ENCODE data around the gene NIPSNAP3A. TPM values are rescaled to one million over a fixed set of nuclear protein-coding genes. Genes with fewer than 3 reads are reported as not detected.

Gene NIPSNAP3A
- total and polyA plus RNA-seq, 4 experiments from 2014 or later = 11.3 to 28.8 (median 16.8) TPM

DNA sequence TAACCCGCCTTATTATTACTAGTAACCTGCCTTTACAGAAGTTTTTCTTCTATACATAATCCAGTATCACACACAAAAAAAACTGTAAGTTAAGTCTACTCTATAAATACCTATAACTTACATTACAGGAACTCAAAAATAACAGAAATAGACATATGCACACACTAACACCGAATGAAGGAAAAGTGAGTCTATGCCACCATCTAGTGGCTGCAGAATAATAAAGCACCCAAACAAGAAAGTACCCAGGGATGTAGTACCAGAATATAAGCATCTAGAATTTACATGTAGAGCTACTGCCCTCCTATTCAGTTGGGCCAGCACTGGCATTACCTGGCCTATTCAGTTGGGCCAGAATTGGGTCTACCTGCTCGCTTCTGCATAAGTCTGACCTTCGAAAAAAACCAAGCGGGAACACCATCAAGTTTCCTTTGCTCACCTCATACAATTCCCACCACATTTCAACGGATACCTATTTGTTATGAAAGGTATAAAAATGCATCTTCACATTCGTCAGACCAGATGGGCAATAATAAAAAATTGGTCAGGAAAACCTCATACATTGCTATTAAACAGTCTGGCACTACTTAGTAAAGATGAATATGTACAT, 4.0 kb upstream of the NIPSNAP3A start:
- CTCF ChIA-PET (ENCODE audit: partially characterized antibody) = interaction anchor here (0.8 to 1.6 kb wide), 3 partner anchors 19 to 650 kb away, joined by 4 to 6 read pairs (median 5); partner anchors contain the start of gene NIPSNAP3B
- peak; percentile 43 to 74 (median 70) for DNase-seq
- no peak overlapping the region for H3K4me3 Mint-ChIP-seq

DNA sequence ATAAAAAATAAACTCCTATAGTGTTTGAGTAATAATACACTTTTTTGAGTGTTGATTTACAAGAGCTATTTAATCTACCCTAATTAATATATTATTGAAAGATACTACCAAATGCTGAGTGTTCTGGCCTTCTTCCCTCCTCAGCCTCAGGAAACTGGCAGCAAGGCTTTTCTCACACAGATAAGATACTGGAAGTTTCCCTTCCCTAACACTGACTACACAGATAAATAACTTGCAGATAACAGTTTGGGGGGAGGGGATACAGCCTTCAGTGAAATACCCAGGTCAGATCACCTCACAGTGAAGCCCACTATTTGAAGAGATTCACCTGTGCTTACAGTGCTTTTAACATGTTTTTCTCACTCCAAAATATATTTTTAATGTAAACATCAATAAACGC, 1.6 kb upstream of the NIPSNAP3A start:
- H3K36me3 Mint-ChIP-seq = peaks cover 0 to 9% of the 10 kb centered on the region in 2 donors
- H3K4me1 Mint-ChIP-seq = peaks cover 10 to 21% (median 17%) of the 10 kb centered on the region in 4 donors
- peak overlapping the region in 5 of 8 donors; percentile 0 to 23 (median 15) for H3K4me3 Mint-ChIP-seq
- Histone ChIP-seq H3K4me1 (ENCODE audit: insufficient read depth, low read length) (peaks cover 15% of the 10 kb centered on the region), H3K27ac (ENCODE audit: low read depth, low read length) (no peak overlapping the region), H3K36me3 (ENCODE audit: insufficient read depth, low read length) (no peaks in the 10 kb centered on the region), H3K27me3 (ENCODE audit: insufficient read depth, low read length) (no peaks in the 10 kb centered on the region), H3K4me3 (ENCODE audit: low read length in 2 of 2) (no peak overlapping the region), H3K9me3 (ENCODE audit: control insufficient read depth in 1 of 2, low read length in 2 of 2) (no peaks in the 10 kb centered on the region)
- intact Hi-C loops (cut with micrococcal nuclease) = loop anchor here (5.0 kb wide), 2 partner anchors 811 to 946 kb away; partner anchors contain the start of genes FKTN and TMEM38B
- ChIA-PET CTCF (ENCODE audit: partially characterized antibody) (interaction anchor here (0.6 to 1.7 kb wide), 4 partner anchors 18 to 652 kb away, joined by 3 to 7 read pairs (median 4); partner anchors contain the start of genes NIPSNAP3B and SMC2), POLR2A (ENCODE audit: partially characterized antibody) (no interaction called here)
- H3K27me3 Mint-ChIP-seq = no peaks in the 10 kb centered on the region
- no peak for DNase-seq
- H3K9me3 Mint-ChIP-seq = no peaks in the 10 kb centered on the region
- peak overlapping the region in 1 of 7 donors; percentile 20 for H3K27ac Mint-ChIP-seq

More for the DNA sequence above, 4.0 kb upstream of the NIPSNAP3A start:
- Histone ChIP-seq H3K27me3 (ENCODE audit: insufficient read depth, low read length) (no peaks in the 10 kb centered on the region), H3K9me3 (ENCODE audit: control insufficient read depth in 1 of 2, low read length in 2 of 2) (no peaks in the 10 kb centered on the region), H3K27ac (ENCODE audit: low read depth, low read length) (no peak overlapping the region), H3K4me1 (ENCODE audit: insufficient read depth, low read length) (peaks cover 10% of the 10 kb centered on the region), H3K36me3 (ENCODE audit: insufficient read depth, low read length) (no peaks in the 10 kb centered on the region), H3K4me3 (ENCODE audit: low read length in 2 of 2) (no peak overlapping the region)
- POLR2A ChIA-PET (ENCODE audit: partially characterized antibody) = no interaction called here
- Mint-ChIP-seq H3K36me3 (peaks cover 0 to 7% of the 10 kb centered on the region in 2 donors), H3K9me3 (no peaks in the 10 kb centered on the region), H3K27me3 (no peaks in the 10 kb centered on the region), H3K27ac (peak overlapping the region in 1 of 7 donors; percentile 50), H3K4me1 (peaks cover 3 to 16% (median 12%) of the 10 kb centered on the region in 4 donors)
- intact Hi-C loops (cut with micrococcal nuclease) = loop anchor here (2.0 kb wide), 1 partner anchor 719 kb away; no protein-coding TSS in a partner anchor

DNA sequence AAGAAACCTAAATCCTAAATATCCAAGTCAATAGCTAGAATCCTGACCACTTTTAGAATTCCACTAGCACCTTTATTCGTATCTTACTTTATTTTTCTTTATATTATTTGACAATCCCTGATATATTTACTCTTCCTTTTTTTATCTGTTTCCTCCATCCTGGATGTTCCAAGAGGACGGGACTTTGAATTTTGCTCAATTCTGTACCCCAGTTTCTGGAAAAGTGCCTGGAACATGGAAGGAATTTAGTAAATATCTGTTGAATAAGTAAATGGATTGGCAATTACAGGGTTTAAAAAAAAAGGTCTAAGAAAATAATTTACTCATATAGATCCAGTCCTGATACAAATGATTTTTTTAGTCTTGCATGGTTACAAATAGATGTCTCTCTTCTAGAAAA, 1.2 kb upstream of the NIPSNAP3A start:
- no peak for DNase-seq
- no peak overlapping the region for H3K27ac ChIP-seq (ENCODE audit: low read depth, low read length)
- peak overlapping the region in 4 of 7 donors; percentile 70 to 90 (median 83) for H3K27ac Mint-ChIP-seq
- no peaks in the 10 kb centered on the region for H3K9me3 ChIP-seq (ENCODE audit: control insufficient read depth in 1 of 2, low read length in 2 of 2)
- H3K36me3 Mint-ChIP-seq = peaks cover 2 to 10% of the 10 kb centered on the region in 2 donors
- intact Hi-C loops (cut with micrococcal nuclease) = loop anchor here (5.0 kb wide), 2 partner anchors 811 to 946 kb away; partner anchors contain the start of genes FKTN and TMEM38B
- CTCF ChIA-PET (ENCODE audit: partially characterized antibody) = interaction anchor here (1.3 to 1.7 kb wide), 2 partner anchors 17 to 652 kb away, joined by 4 to 7 read pairs; partner anchors contain the start of genes NIPSNAP3B and SMC2
- H3K27me3 ChIP-seq (ENCODE audit: insufficient read depth, low read length) = no peaks in the 10 kb centered on the region
- H3K9me3 Mint-ChIP-seq = no peaks in the 10 kb centered on the region
- H3K4me3 Mint-ChIP-seq = peak overlapping the region in 5 of 8 donors; percentile 15 to 57 (median 24)
- POLR2A ChIA-PET (ENCODE audit: partially characterized antibody) = interaction anchor here (3.3 to 3.6 kb wide), 2 partner anchors 16 to 498 kb away, joined by 30 to 66 read pairs; partner anchors contain the start of genes NIPSNAP3B and SLC44A1
- H3K4me1 ChIP-seq (ENCODE audit: insufficient read depth, low read length) = peaks cover 15% of the 10 kb centered on the region
- no peaks in the 10 kb centered on the region for H3K27me3 Mint-ChIP-seq
- peaks cover 10 to 21% (median 17%) of the 10 kb centered on the region in 4 donors for H3K4me1 Mint-ChIP-seq
- H3K4me3 ChIP-seq (ENCODE audit: low read length in 2 of 2) = no peak overlapping the region
- no peaks in the 10 kb centered on the region for H3K36me3 ChIP-seq (ENCODE audit: insufficient read depth, low read length)

DNA sequence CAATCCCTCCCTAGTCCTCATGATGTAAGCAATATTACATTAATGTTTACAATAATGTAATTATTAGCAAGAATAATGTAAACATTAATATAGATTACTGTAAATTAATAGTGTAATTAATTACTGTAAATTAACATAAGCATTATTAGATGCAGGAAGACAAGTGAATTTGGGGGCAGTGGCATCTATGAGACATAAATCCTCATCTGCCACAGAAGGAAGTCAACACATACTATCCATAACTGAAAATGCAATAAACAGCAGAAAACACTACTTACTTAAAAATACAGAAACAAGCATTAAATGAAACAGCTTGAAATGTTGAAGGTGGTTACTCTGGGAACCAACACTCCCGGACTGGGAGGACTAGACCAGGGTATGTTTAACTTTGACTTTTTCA, 685 bp upstream of the NIPSNAP3A start:
- H3K27ac Mint-ChIP-seq = peak overlapping the region; percentile 90 to 99 (median 99)
- no peaks in the 10 kb centered on the region for H3K27me3 ChIP-seq (ENCODE audit: insufficient read depth, low read length)
- H3K4me1 Mint-ChIP-seq = peaks cover 10 to 21% (median 17%) of the 10 kb centered on the region in 4 donors
- peaks cover 15% of the 10 kb centered on the region for H3K4me1 ChIP-seq (ENCODE audit: insufficient read depth, low read length)
- H3K27me3 Mint-ChIP-seq = no peaks in the 10 kb centered on the region
- peak overlapping the region; percentile 85 for H3K27ac ChIP-seq (ENCODE audit: low read depth, low read length)
- H3K4me3 ChIP-seq (ENCODE audit: low read length in 2 of 2) = peak overlapping the region; percentile 56 to 89
- no peak for DNase-seq
- H3K9me3 Mint-ChIP-seq = no peaks in the 10 kb centered on the region
- H3K9me3 ChIP-seq (ENCODE audit: control insufficient read depth in 1 of 2, low read length in 2 of 2) = no peaks in the 10 kb centered on the region
- H3K36me3 Mint-ChIP-seq = peaks cover 6 to 14% of the 10 kb centered on the region in 2 donors
- H3K4me3 Mint-ChIP-seq = peak overlapping the region; percentile 91 to 99 (median 98)
- CTCF ChIA-PET (ENCODE audit: partially characterized antibody) = interaction anchor here (2.5 kb wide), 1 partner anchor 14 kb away, joined by 13 read pairs; no protein-coding TSS in a partner anchor
- POLR2A ChIA-PET (ENCODE audit: partially characterized antibody) = interaction anchor here (1.3 to 3.6 kb wide), 8 partner anchors 9 to 947 kb away, joined by 3 to 66 read pairs (median 7); partner anchors contain the start of genes NIPSNAP3B, SLC44A1, SMC2 and TMEM38B
- no peaks in the 10 kb centered on the region for H3K36me3 ChIP-seq (ENCODE audit: insufficient read depth, low read length)
- intact Hi-C loops (cut with micrococcal nuclease) = loop anchor here (1.0 to 5.0 kb wide), 5 partner anchors 652 to 946 kb away; partner anchors contain the start of genes FKTN, FSD1L, SMC2 and TMEM38B

DNA sequence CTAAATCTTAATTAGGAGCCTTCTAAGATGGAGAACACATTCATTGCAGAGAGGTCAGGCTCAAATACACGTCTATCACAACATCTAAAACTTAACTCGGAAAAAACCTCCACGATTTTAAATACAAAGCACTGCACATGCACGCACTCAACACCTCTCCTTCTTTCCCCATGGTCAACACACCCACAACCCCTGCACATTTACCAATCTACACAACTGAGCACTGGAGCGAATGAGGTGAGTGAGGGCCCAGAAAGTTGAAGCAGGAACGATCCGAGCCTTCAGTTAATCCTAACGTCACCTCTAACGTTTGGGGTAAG, 278 bp upstream of the NIPSNAP3A start:
- intact Hi-C loops (cut with micrococcal nuclease) = loop anchor here (1.0 to 5.0 kb wide), 5 partner anchors 653 to 945 kb away; partner anchors contain the start of genes FKTN, FSD1L, SMC2 and TMEM38B
- H3K4me3 Mint-ChIP-seq = peak overlapping the region; percentile 91 to 99 (median 98)
- H3K27me3 Mint-ChIP-seq = no peaks in the 10 kb centered on the region
- no peaks in the 10 kb centered on the region for H3K9me3 Mint-ChIP-seq
- CTCF ChIA-PET (ENCODE audit: partially characterized antibody) = interaction anchor here (2.5 kb wide), 1 partner anchor 14 kb away, joined by 13 read pairs; no protein-coding TSS in a partner anchor
- Histone ChIP-seq H3K9me3 (ENCODE audit: control insufficient read depth in 1 of 2, low read length in 2 of 2) (no peaks in the 10 kb centered on the region), H3K4me1 (ENCODE audit: insufficient read depth, low read length) (peaks cover 15% of the 10 kb centered on the region), H3K27me3 (ENCODE audit: insufficient read depth, low read length) (no peaks in the 10 kb centered on the region), H3K4me3 (ENCODE audit: low read length in 2 of 2) (peak overlapping the region; percentile 56 to 89), H3K27ac (ENCODE audit: low read depth, low read length) (peak overlapping the region; percentile 85), H3K36me3 (ENCODE audit: insufficient read depth, low read length) (peaks cover 4% of the 10 kb centered on the region)
- peaks cover 10 to 18% of the 10 kb centered on the region in 2 donors for H3K36me3 Mint-ChIP-seq
- POLR2A ChIA-PET (ENCODE audit: partially characterized antibody) = interaction anchor here (1.3 to 3.6 kb wide), 8 partner anchors 9 to 947 kb away, joined by 3 to 66 read pairs (median 7); partner anchors contain the start of genes NIPSNAP3B, SLC44A1, SMC2 and TMEM38B
- peak overlapping the region; percentile 90 to 99 (median 99) for H3K27ac Mint-ChIP-seq
- H3K4me1 Mint-ChIP-seq = peaks cover 10 to 21% (median 17%) of the 10 kb centered on the region in 4 donors
- no peak for DNase-seq

DNA sequence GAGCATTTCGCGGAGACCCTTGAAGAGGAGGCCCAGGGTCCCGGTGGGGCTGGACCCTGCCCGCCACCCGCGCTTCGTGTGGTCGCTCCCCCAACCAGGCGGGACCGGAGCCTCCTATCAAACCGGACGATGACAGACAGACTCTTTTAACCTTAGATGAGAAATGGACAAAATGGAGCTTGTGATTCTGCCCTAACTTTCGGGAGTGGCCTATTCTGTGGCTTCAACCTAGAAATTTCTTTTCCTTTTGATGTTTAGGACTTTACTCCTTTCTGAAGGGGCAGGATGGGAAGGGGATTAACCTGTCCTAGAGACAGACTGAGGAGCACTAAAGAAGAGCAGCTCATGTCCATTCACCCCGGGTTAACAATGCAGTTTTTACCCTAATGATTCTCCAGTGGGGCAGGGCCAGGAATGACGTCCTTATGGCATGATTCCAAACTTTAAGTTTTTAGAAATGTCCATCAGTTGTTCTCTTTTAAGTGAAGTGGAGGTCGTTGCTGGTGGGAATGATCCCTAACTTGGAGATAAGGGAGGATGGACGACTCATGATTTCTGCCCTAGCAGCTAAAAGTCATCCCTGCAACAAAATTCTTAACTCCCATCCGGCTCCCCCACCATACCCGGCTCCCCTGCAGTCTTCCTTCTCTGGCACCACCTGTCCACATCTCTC, 1.0 kb downstream of the NIPSNAP3A start:
- Histone ChIP-seq H3K4me3 (ENCODE audit: low read length in 2 of 2) (peak overlapping the region; percentile 56 to 89), H3K27ac (ENCODE audit: low read depth, low read length) (peak overlapping the region; percentile 85), H3K9me3 (ENCODE audit: control insufficient read depth in 1 of 2, low read length in 2 of 2) (no peaks in the 10 kb centered on the region), H3K27me3 (ENCODE audit: insufficient read depth, low read length) (no peaks in the 10 kb centered on the region), H3K36me3 (ENCODE audit: insufficient read depth, low read length) (peaks cover 8% of the 10 kb centered on the region), H3K4me1 (ENCODE audit: insufficient read depth, low read length) (peaks cover 15% of the 10 kb centered on the region)
- no peak for DNase-seq
- peaks cover 20 to 23% of the 10 kb centered on the region in 2 donors for H3K36me3 Mint-ChIP-seq
- ChIA-PET POLR2A (ENCODE audit: partially characterized antibody) (interaction anchor here (0.8 to 3.6 kb wide), 9 partner anchors 8 to 657 kb away, joined by 3 to 66 read pairs (median 5); partner anchors contain the start of genes NIPSNAP3B, SLC44A1 and SMC2), CTCF (ENCODE audit: partially characterized antibody) (interaction anchor here (1.0 to 2.5 kb wide), 3 partner anchors 9 to 495 kb away, joined by 3 to 13 read pairs (median 3); no protein-coding TSS in a partner anchor)
- no peaks in the 10 kb centered on the region for H3K9me3 Mint-ChIP-seq
- peak overlapping the region; percentile 90 to 99 (median 98) for H3K27ac Mint-ChIP-seq
- intact Hi-C loops (cut with micrococcal nuclease) = loop anchor here (1.0 to 5.0 kb wide), 4 partner anchors 14 to 944 kb away; partner anchors contain the start of genes FKTN, SLC44A1 and TMEM38B
- H3K27me3 Mint-ChIP-seq = no peaks in the 10 kb centered on the region
- H3K4me3 Mint-ChIP-seq = peak overlapping the region; percentile 91 to 99 (median 98)
- peaks cover 10 to 21% (median 17%) of the 10 kb centered on the region in 4 donors for H3K4me1 Mint-ChIP-seq
